HFFc6 (cell line): ENCODE data around the gene PNPLA1. TPM values are rescaled to one million over a fixed set of nuclear protein-coding genes. Genes with fewer than 3 reads are reported as not detected.

Source experiments
- DNase-seq: peaks from one replicate; pipeline ENCODE4 v3.0.0-alpha.2; 2018
- H3K27ac Mint-ChIP-seq: 2 replicates; pipeline ENCODE4 v1.8.0; 2020; ENCODE audit warnings: mild to moderate bottlenecking, mixed read lengths
- H3K27me3 Mint-ChIP-seq: 2 replicates; pipeline ENCODE4 v1.8.0; 2021; ENCODE audit warnings: mild to moderate bottlenecking, moderate library complexity, mixed read lengths; ENCODE audit not compliant: insufficient read depth
- H3K36me3 Mint-ChIP-seq: 2 replicates; pipeline ENCODE4 v1.8.0; 2021; ENCODE audit warnings: low read depth, mixed read lengths
- H3K4me1 Mint-ChIP-seq: 2 replicates; pipeline ENCODE4 v1.8.0; 2020; ENCODE audit warnings: low read depth, mixed read lengths
- H3K4me3 Mint-ChIP-seq: 2 replicates; pipeline ENCODE4 v1.8.0; 2020; ENCODE audit warnings: mild to moderate bottlenecking, moderate library complexity, mixed read lengths
- H3K9me3 Mint-ChIP-seq: 2 replicates; pipeline ENCODE4 v1.8.0; 2020; ENCODE audit warnings: mild to moderate bottlenecking, mixed read lengths
- total RNA-seq, 6 experiments: library from RNA; stranded (reverse); fragmentation: NEBNext Ultra II Directional; extraction: Animal tissue kit (Norgen Biotek cat#: 25700); gene quantifications; 2 replicates in 1 of 6; 3 replicates in 5 of 6; pipeline ENCODE4 v1.2.3, GENCODE V29; 2021
- TF ChIP-seq, protein P1 (sequence below): fragments of 200-600 bp; sonication (generic); IDR thresholded peaks from 2 replicates; pipeline ENCODE4 v1.5.0; 2021; ENCODE audit warnings: antibody characterized with exemption, mild to moderate bottlenecking

Gene PNPLA1
- total RNA-seq, 6 experiments from 2014 or later: not detected

DNA sequence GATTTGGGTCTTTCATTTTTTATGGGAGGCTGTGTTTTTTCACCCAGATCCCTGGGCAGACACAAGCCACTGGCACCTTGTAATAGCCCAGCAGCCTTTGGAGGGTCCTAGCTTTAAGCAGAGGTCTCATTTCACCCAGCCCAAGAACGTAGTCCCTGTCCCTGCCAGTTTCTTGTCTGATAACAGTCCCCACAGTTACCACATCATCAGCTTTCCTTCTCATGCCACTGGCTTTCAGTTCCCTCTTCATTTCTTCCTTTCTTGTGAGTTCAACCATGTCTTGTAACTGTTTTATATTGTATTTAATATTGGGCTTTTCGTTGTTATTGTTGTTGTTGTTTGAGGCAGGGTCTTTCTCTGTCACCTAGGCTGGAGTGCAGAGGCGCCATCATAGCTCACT is 10.6 kb downstream of the PNPLA1 start:
- Mint-ChIP-seq H3K4me3 (no peak overlapping the region), H3K27me3 (peaks cover 60% of the 10 kb centered on the region), H3K4me1 (no peaks in the 10 kb centered on the region), H3K36me3 (no peaks in the 10 kb centered on the region), H3K27ac (no peak overlapping the region), H3K9me3 (no peaks in the 10 kb centered on the region)
- TF ChIP-seq, protein P1, sequence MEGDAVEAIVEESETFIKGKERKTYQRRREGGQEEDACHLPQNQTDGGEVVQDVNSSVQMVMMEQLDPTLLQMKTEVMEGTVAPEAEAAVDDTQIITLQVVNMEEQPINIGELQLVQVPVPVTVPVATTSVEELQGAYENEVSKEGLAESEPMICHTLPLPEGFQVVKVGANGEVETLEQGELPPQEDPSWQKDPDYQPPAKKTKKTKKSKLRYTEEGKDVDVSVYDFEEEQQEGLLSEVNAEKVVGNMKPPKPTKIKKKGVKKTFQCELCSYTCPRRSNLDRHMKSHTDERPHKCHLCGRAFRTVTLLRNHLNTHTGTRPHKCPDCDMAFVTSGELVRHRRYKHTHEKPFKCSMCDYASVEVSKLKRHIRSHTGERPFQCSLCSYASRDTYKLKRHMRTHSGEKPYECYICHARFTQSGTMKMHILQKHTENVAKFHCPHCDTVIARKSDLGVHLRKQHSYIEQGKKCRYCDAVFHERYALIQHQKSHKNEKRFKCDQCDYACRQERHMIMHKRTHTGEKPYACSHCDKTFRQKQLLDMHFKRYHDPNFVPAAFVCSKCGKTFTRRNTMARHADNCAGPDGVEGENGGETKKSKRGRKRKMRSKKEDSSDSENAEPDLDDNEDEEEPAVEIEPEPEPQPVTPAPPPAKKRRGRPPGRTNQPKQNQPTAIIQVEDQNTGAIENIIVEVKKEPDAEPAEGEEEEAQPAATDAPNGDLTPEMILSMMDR: no peak
- no peak for DNase-seq

DNA sequence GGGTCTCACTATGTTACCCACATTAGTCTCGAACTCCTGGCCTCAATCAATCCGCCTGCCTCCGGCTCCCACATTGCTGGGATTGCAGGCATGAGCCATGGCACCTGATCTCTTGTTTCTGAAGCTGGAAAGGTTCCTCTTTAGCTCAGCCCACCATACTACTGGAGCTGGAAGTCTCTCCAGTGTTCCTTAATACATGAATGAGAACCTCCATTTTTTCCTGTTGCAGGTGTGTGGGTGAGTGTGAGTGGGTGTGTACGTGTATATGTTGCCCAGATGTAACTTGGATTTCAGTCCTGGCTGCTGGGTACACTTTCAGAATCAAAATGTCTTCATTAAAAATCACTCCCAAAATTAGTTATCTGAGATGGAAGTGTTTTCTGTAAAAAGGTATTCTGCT is 11.1 kb downstream of the PNPLA1 start:
- Mint-ChIP-seq H3K4me3 (no peak overlapping the region), H3K36me3 (no peaks in the 10 kb centered on the region), H3K27me3 (peaks cover 61% of the 10 kb centered on the region), H3K27ac (no peak overlapping the region), H3K9me3 (no peaks in the 10 kb centered on the region), H3K4me1 (no peaks in the 10 kb centered on the region)
- TF ChIP-seq, protein P1: no peak
- no peak for DNase-seq

DNA sequence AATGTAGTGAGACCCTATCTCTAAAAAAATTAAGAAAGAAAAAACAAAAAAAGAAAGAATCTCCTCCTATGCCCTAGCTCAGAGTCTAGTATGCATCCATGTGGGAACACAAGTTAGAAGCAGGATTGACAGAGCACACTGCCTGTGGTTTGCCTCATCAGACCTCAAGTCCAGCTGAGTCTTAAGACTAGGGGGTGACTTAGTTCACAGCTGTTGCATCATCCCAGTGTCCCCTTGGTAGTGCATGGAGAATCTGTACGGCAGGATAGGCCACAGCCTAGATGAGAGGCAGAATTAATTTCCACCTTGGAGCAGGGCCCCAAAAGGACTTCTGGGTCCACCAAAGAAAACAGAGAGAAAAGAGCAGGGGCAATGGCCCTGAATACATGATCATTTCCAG is 13.7 kb downstream of the PNPLA1 start:
- Mint-ChIP-seq H3K4me3 (no peak overlapping the region), H3K9me3 (no peaks in the 10 kb centered on the region), H3K36me3 (no peaks in the 10 kb centered on the region), H3K4me1 (no peaks in the 10 kb centered on the region), H3K27me3 (peaks cover 47% of the 10 kb centered on the region), H3K27ac (no peak overlapping the region)
- DNase-seq: no peak
- TF ChIP-seq, protein P1: no peak

DNA sequence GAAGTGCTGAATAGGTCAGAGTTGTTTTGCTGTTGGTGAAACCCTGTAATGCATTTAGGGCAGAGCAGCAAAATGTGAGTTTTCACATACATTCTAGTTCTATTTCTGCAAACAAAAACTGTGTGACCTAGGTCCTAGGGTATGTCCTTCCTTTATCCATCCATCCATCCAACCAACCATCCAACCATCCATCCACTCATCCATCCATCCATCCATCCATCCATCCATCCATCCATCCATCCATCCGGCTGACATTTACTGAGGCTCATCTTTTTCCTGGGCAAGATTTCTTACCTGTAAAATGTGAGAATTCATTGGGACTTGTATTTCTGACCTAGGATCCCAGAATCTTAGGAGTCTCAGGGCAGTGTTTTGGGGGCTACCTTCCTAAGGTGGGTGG is 14.5 kb downstream of the PNPLA1 start:
- H3K9me3 Mint-ChIP-seq: no peaks in the 10 kb centered on the region
- TF ChIP-seq, protein P1: no peak

DNA sequence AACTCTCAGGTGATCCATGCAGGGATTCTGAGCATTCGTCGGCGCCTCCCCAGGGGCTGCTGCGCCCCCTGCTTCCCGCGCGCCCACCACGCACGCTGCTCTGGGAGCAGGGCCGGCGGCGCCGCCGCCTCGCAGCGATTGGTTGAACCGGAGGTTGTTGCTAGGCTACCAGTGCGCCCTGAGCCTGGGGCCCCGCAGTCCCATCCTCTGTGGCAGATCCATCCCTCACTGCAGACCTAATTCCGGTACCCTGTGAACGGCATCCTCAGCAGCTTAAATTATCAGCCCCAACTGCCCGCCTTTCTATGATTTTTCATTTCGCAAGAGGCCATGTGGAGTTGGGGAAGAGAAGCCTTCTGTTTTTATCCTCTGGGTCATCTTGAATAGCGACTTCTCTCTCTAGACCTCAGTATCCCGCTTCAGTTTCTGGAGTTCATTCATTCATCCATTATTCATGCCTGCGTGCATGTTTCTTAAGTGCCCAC is 15.4 kb downstream of the PNPLA1 start:
- TF ChIP-seq, protein P1: no peak

More for the DNA sequence above, 14.5 kb downstream of the PNPLA1 start:
- Mint-ChIP-seq H3K4me1 (no peaks in the 10 kb centered on the region; the same call in 1 of the 2 replicates), H3K27ac (no peak overlapping the region), H3K27me3 (peaks cover 45% of the 10 kb centered on the region), H3K4me3 (no peak overlapping the region), H3K36me3 (no peaks in the 10 kb centered on the region)
- no peak for DNase-seq

DNA sequence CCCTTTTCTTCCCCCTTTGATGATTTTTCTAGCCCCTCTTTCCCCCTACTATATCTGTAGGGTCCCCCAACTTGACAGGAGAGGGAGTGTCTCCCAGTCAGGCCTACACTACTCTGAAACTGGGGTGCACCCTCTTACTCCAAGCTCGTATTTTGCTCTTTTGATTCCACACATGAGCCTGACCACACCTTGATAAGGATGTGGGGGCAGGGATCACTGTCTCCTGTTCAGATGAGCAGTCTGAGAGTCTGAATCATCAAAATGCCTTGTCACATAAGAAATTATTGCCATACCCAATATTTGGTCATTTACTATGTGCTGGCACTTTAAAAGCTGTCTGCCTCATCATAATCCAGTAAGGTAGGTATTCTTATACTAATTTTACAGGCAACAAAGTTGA is 15.9 kb downstream of the PNPLA1 start:
- Mint-ChIP-seq H3K4me3 (no peak overlapping the region), H3K36me3 (no peaks in the 10 kb centered on the region), H3K9me3 (no peaks in the 10 kb centered on the region), H3K27ac (no peak overlapping the region), H3K27me3 (peaks cover 32% of the 10 kb centered on the region), H3K4me1 (peaks cover 5% of the 10 kb centered on the region)
- DNase-seq: no peak
- TF ChIP-seq, protein P1: no peak

More for the DNA sequence above, 15.4 kb downstream of the PNPLA1 start:
- Mint-ChIP-seq H3K4me3 (no peak overlapping the region), H3K27me3 (peaks cover 37% of the 10 kb centered on the region), H3K36me3 (no peaks in the 10 kb centered on the region), H3K9me3 (no peaks in the 10 kb centered on the region), H3K27ac (no peak overlapping the region), H3K4me1 (no peaks in the 10 kb centered on the region; the same call in 1 of the 2 replicates)
- DNase-seq: no peak
